OCI-LY7 (cell line): ENCODE results near the gene OR1N1. TPM values are rescaled to one million over a fixed set of nuclear protein-coding genes. Genes with fewer than 3 reads are reported as not detected.
"Not testable (repeated sequence)": the region's sequence is repeated elsewhere in the genome, so short reads cannot be mapped to it uniquely, and the experiment has no call there.

ENCODE experiments used
- BruUV-seq: library from RNA; stranded (reverse); fragments of 400-500 nt; replicated peaks from 2 replicates; lab custom pipeline; 2021; lab: Mats Ljungman, UMichigan
- CTCF ChIA-PET: fragments of 300-600 bp; sonication (Branson Sonifier 250); formaldehyde crosslinking; loops from one replicate; lab custom pipeline; 2022; ENCODE audit warnings: antibody characterized with exemption; ENCODE audit not compliant: unreplicated experiment; lab: Charles Lee
- POLR2A ChIA-PET: fragments of 300-600 bp; sonication (Branson Sonifier 250); formaldehyde crosslinking; loops from one replicate; lab custom pipeline; 2022; ENCODE audit warnings: antibody characterized with exemption; lab: Charles Lee
- DNase-seq: peaks from one replicate; pipeline ENCODE4 v3.0.0-alpha.2; 2015; ENCODE audit warnings: low spot score
- H2AFZ ChIP-seq: fragments of 200-600 bp; sonication (generic), shearing (Covaris generic); 2 replicates; pipeline ENCODE4 v1.6.1; 2014; ENCODE audit warnings: mild to moderate bottlenecking, antibody characterized with exemption, low read length, moderate library complexity
- H3K27ac ChIP-seq: fragments of 200-600 bp; sonication (generic); 2 replicates; pipeline ENCODE4 v1.5.1; 2014; ENCODE audit warnings: mixed run types, low read depth, mild to moderate bottlenecking, moderate library complexity, low read length, inconsistent platforms; ENCODE audit not compliant: poor library complexity, severe bottlenecking
- H3K36me3 ChIP-seq: fragments of 200-600 bp; sonication (generic); 2 replicates; pipeline ENCODE4 v1.6.1; 2014; ENCODE audit warnings: mild to moderate bottlenecking, antibody characterized with exemption, low read length, moderate library complexity, mixed read lengths; ENCODE audit not compliant: insufficient read depth
- H3K4me1 ChIP-seq: fragments of 200-600 bp; sonication (generic); 2 replicates; pipeline ENCODE4 v1.5.1; 2014; ENCODE audit warnings: mild to moderate bottlenecking, low read length; ENCODE audit not compliant: insufficient read depth, poor library complexity, severe bottlenecking
- H3K4me2 ChIP-seq: fragments of 200-600 bp; sonication (generic); 2 replicates; pipeline ENCODE4 v1.6.1; 2014; ENCODE audit warnings: mild to moderate bottlenecking, low read length
- H3K4me3 ChIP-seq: fragments of 200-600 bp; sonication (generic); 2 replicates; pipeline ENCODE4 v1.5.1; 2014; ENCODE audit warnings: mild to moderate bottlenecking, low read depth, low read length; ENCODE audit not compliant: poor library complexity, severe bottlenecking
- H3K79me2 ChIP-seq: fragments of 200-600 bp; sonication (generic); 2 replicates; pipeline ENCODE4 v1.6.1; 2016; ENCODE audit warnings: low read depth, mild to moderate bottlenecking, low read length, moderate library complexity, mixed read lengths; ENCODE audit not compliant: insufficient read depth
- H3K9me2 ChIP-seq: fragments of 200-600 bp; sonication (generic); 2 replicates; pipeline ENCODE4 v1.6.1; 2016; ENCODE audit warnings: mild to moderate bottlenecking, low read length, mixed read lengths; ENCODE audit not compliant: insufficient read depth
- H3K9me3 ChIP-seq: fragments of 200-600 bp; sonication (generic); 2 replicates; pipeline ENCODE4 v1.6.1; 2014; ENCODE audit warnings: mild to moderate bottlenecking, mixed run types, low read length, mixed read lengths
- H4K20me1 ChIP-seq: fragments of 200-600 bp; sonication (generic); 2 replicates; pipeline ENCODE4 v1.6.1; 2014; ENCODE audit warnings: mild to moderate bottlenecking, antibody characterized with exemption, low read length, moderate library complexity, mixed read lengths; ENCODE audit not compliant: insufficient read depth
- EZH2phosphoT487 ChIP-seq: fragments of 200-600 bp; sonication (generic); IDR thresholded peaks from 2 replicates; pipeline ENCODE4 v1.6.1; 2018; ENCODE audit warnings: low read depth, borderline replicate concordance, mild to moderate bottlenecking, mixed run types, antibody characterized with exemption, low read length, moderate library complexity, mixed read lengths
- intact Hi-C: fragments of 100-400 bp; cut with micrococcal nuclease; formaldehyde crosslinking; loops from one replicate; pipeline ENCODE4 v1.10.0; 2022; ENCODE audit not compliant: unreplicated experiment
- total RNA-seq, 2 experiments: library from RNA; depleted of rRNA in 1 of 2; stranded (reverse); fragments of >200 nt in 1 of 2; shearing (Covaris generic) in 1 of 2; gene quantifications; 2 replicates each; pipeline ENCODE4 v1.2.3, GENCODE V29; 2014 to 2022
- TF ChIP-seq, protein P1 (sequence below): fragments of 200-600 bp; sonication (generic); conservative IDR thresholded peaks from 2 replicates; pipeline ENCODE4 v1.5.1; 2014; ENCODE audit warnings: mild to moderate bottlenecking, antibody characterized with exemption, low read length, moderate library complexity, mixed read lengths

OR1N1 gene
- total RNA-seq, 2 experiments from 2014 or later = not detected

DNA sequence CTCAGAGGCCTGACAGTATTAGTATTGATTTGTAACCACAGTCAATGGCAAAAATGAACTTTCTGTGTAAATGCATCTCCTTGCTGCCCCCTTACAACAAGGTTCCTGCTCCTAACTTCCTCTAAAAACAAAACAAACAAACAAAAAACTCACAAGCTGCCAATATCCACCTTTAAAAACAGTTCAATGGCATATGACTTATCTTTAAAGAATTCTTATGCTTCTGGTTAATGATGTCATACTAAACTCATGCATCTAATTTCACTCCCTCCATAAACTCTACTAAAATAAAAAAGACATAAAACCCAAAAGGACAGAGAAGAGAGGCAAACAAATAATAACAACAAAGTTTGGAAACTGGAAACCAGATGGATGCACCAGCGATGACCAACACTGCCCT lies 9.0 kb upstream of the OR1N1 start:
- DNase-seq = no peak
- Histone ChIP-seq H3K4me1 (no peaks in the 10 kb centered on the region), H3K27ac (no peak overlapping the region), H3K4me3 (no peak overlapping the region), H3K9me3 (no peaks in the 10 kb centered on the region), H4K20me1 (no peaks in the 10 kb centered on the region), H3K36me3 (no peaks in the 10 kb centered on the region), H2AFZ (no peak overlapping the region), H3K4me2 (no peak overlapping the region), H3K9me2 (no peaks in the 10 kb centered on the region), H3K79me2 (no peaks in the 10 kb centered on the region)
- intact Hi-C loops = no loop called here
- no peak for TF ChIP-seq EZH2phosphoT487
- TF ChIP-seq, protein P1, sequence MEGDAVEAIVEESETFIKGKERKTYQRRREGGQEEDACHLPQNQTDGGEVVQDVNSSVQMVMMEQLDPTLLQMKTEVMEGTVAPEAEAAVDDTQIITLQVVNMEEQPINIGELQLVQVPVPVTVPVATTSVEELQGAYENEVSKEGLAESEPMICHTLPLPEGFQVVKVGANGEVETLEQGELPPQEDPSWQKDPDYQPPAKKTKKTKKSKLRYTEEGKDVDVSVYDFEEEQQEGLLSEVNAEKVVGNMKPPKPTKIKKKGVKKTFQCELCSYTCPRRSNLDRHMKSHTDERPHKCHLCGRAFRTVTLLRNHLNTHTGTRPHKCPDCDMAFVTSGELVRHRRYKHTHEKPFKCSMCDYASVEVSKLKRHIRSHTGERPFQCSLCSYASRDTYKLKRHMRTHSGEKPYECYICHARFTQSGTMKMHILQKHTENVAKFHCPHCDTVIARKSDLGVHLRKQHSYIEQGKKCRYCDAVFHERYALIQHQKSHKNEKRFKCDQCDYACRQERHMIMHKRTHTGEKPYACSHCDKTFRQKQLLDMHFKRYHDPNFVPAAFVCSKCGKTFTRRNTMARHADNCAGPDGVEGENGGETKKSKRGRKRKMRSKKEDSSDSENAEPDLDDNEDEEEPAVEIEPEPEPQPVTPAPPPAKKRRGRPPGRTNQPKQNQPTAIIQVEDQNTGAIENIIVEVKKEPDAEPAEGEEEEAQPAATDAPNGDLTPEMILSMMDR = no peak
- ChIA-PET CTCF (no interaction called here), POLR2A (interaction anchor here (0.7 kb wide), 1 partner anchor 1932 kb away, joined by 3 read pairs; no protein-coding TSS in a partner anchor)
- BruUV-seq = no TSS peak

DNA sequence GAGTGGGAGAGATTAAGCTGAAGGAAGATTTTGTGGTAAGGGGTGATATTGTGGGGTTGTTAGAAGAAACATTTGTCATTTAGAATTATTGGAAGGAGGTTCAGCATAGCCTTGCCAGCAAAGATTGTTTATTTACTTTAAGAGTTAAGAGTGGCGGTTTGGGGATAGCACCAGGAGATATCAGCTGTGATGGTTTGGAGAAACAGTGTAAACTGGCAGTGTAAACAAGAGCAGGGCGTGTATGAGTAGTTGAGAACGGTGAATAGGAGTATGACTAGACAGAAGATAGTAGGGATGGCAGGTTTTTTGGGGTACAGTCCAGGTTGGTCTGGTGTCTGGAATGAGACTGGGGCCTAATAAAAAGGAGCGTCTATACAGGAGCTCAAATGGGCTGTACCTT lies 4.1 kb upstream of the OR1N1 start:
- H3K79me2 ChIP-seq, intact Hi-C loops, H3K36me3 ChIP-seq, H3K4me2 ChIP-seq, CTCF ChIA-PET, H3K27ac ChIP-seq, H3K9me3 ChIP-seq, H2AFZ ChIP-seq, H3K9me2 ChIP-seq, POLR2A ChIA-PET, DNase-seq, H3K4me1 ChIP-seq, H3K4me3 ChIP-seq, BruUV-seq, H4K20me1 ChIP-seq: not testable (repeated sequence)

DNA sequence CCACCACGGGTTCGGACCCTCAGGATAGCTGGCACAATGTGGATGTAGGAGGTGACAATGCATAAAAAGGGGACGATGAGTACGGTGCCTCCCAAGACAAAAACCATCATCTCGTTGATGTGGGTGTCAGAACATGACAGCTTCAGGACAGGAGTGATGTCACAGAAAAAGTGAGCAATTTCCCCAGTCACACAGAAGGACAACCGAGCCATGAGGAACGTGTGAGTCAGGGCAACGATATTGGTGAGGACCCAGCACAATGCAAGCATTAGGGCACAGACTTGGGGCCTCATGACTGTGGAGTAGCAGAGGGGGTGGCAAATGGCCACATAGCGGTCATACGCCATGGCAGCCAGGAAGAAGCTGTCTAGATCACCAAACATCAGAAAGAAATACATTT lies 491 bp downstream of the OR1N1 start:
- intact Hi-C loops = no loop called here
- Histone ChIP-seq H2AFZ (no peak overlapping the region), H4K20me1 (no peaks in the 10 kb centered on the region), H3K27ac (no peak overlapping the region), H3K4me1 (no peaks in the 10 kb centered on the region), H3K9me2 (no peaks in the 10 kb centered on the region), H3K9me3 (no peaks in the 10 kb centered on the region), H3K36me3 (no peaks in the 10 kb centered on the region), H3K4me3 (no peak overlapping the region), H3K79me2 (no peaks in the 10 kb centered on the region), H3K4me2 (no peak overlapping the region)
- BruUV-seq = no TSS peak
- POLR2A ChIA-PET = no interaction called here
- DNase-seq = no peak
- no peak for TF ChIP-seq EZH2phosphoT487
- TF ChIP-seq, protein P1 = no peak
- CTCF ChIA-PET = no interaction called here
